HG03139 (cell line): ENCODE data around the gene MECR.
"Not testable (repeated sequence)": the region's sequence is repeated elsewhere in the genome, so short reads cannot be mapped to it uniquely, and the experiment has no call there.

Experiments
- ATAC-seq: cut with Tn5 transposase; IDR thresholded peaks from one replicate; pipeline ENCODE4 v1.9.1; 2021; ENCODE audit not compliant: unreplicated experiment

The MECR gene

DNA sequence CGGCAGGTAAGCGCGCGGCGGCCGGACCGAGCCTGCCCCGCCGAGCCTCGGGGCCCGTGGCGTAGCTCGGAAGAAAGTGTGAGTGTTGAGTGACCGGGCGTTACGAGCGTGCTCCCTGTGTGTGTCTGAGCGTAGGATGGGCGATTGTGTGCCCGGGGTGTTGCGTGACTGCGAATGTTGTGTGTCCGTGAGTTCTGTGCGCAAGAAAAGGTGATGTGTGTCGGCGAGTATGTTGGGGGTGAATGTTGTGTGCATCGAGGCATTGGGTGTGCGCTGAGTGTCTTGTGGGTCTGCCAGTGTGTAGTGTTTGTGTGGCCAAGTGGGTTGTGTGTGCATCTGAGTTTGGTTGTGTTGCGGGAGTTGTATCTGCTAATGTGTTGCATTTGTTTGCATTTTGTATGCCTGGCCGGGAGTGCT is 6.0 kb upstream of the MECR start:
- no peak for ATAC-seq

DNA sequence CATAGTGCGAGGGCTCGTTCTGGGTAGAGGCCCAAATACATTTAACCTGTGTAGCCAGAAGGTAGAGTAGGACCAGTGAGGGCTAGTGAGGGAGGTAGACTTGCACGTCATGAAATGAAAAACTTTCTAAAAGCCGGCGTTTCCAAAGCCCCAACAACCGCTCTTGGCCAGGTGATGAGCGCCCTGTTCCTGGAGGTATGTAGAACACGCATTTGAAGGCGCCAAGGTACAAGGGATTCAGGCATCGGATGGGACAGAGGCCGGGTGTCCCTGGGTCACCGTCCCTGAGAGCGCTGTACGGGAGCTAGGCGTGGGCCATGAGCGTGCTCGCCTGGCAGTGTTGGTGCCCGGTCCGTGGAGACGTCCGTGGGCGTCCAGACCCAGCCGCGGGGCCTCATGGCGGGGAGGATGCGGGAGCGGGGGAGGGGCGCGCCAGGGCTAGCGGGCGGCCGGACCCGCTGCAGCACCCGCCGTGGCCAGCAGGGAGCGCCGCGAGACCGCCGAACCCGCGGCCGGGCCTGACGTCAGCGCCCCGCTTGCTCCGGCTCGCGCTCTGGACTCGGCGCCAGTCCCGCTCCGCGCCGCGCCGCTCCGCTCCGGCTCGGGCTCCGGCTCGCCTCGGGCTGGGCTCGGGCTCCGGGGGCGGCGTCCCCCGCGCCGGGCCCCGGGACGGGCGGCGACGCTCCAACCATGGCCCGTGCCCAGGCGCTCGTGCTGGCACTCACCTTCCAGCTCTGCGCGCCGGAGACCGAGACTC is 5.4 kb upstream of the MECR start, which contains the start of gene PTPRU:
PTPRU (plus strand) TSS at position 568 of the 757 bp plus-strand sequence; CDS start at position 691, 123 bp downstream.
- ATAC-seq = peak; percentile 76

DNA sequence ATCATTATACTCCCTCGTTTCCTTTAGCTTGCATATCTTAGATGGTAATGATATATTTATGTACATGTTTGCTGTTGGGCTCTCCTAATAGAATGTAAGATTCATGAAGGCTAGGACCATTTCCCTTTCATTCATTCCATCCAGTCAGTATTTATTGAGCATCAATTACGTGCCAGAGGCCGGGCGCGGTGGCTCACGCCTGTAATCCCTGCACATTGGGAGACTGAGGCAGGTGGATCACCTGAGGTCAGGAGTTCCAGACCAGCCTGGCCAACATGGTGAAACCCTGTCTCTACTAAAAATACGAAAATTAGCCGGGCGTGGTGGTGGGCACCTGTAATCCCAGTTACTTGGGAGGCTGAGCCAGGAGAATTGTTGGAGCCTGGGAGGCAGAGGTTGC is 4.1 kb upstream of the MECR start:
- not testable (repeated sequence) for ATAC-seq

DNA sequence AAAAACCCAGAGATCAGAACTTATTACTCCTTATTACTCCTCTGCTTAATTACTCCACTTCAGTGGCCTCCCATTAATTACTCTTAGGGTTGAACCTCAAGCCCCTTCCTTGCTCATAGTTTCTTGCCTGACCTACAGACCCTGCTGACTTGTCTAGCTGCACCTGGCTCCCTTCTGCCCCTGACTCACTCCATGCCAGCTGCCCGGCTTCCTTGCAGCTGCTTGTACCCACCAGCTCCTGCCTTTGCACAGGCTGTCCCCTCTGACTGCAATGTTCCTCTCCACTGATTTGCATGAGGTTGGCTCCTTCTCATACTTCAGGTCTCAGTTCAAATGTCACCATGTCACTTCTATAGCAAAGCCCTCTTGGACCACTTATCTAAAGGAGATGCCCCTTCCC is 3.7 kb upstream of the MECR start:
- ATAC-seq = no peak

- ATAC-seq = no peak
These were observed 3.0 kb upstream of the MECR start for GRCh38 chr1:29233693-29234092.

- ATAC-seq = no peak
These were observed 1.7 kb upstream of the MECR start for GRCh38 chr1:29232387-29232786.

DNA sequence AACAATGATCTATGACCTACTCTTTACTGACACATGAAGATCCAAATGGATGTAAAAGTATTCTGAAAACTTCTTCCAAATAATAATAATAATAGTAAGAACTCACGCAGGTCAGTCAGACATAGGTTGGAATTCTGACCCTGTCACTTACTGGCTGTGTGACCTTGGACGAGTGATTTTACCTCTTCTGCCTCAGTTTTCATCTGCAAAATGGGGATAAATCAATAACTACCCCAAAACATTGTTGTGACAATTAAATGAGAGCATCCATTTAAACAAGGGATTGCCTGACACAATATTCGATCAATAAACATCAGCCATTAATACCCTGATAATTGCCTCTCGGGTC is 556 bp downstream of the MECR start:
- ATAC-seq = no peak

DNA sequence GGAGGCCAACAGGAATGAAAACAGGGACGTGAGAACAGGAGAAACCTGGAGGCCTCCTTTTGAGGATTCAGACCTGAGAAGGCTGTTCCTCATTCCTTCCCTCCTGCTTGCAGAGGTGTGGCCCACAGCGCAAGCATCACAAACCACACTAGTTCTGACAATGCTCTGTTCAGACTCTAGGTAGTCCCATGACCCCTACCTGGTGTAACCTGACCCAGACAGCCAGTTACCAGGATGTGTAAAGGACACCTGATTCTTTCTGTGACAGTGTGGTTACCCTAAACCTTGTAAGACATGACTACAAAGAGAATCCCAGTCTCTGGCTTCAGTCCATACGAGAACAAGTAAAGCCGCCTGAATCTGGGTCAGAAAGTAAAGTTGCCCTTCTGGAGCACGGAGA is 3.2 kb downstream of the MECR start:
- ATAC-seq = no peak

DNA sequence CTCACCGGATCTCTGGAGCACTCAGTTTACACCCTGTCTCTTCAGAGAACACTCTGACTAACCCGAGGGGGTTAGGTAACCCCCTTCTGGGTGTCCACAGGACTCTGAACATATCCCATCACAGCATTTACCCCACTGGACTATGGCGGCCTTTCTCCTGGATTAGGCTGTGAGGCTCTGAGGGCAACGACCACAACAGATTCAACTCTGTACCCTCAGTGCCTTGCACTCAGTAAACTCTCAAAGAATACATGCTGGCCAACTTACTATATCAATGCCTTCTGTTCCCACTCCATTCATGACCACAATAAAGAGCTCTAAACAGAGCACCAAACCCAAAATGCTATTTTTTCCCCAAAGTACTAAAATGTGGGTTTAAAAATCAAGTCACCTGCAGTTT is 5.4 kb downstream of the MECR start:
- no peak for ATAC-seq

DNA sequence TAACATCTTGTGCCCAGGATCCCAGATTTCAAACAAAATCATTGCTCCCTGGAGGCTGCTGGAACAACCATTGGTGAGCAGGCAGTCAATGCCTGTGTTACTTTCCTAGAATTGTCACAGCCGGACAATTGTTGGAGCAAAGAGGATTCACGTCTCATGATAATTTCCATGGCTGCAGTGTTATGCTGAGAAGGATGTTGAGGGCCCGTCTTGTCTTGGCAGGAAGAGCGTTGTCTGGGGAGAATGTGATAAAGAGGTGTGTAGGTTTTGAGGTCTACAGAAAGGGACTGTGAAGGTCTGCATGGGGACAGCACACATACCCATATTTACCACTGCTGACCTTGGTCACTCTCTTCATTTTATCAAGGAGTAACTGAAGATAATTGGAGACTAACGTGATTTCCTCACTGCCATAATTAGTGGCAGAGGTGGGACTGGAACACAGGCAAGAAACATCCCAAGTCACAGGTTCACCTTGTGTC is 6.3 kb downstream of the MECR start:
- ATAC-seq = no peak

- no peak for ATAC-seq
These were observed 7.2 kb downstream of the MECR start for GRCh38 chr1:29223521-29223920.

GRCh38 chr1:29222686-29223085 is 8.0 kb downstream of the MECR start:
- no peak for ATAC-seq

DNA sequence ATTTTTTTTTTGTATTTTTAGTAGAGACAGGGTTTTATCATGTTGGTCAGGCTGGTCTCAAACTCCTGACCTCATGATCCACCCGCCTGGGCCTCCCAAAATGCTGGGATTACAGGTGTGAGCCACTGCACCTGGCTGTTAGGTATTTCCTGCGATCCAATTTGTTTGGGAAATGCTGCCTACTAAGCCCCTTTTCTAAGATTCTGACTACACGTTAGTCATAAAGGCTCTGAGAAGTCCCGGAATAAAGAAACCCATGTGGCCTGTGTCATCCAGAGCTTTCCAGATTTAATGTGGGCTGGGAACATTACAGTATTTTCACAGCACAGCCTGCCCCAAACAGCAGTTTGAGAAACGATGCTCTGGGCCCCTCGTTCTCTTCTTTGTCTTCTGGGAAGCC is 8.5 kb downstream of the MECR start:
- not testable (repeated sequence) for ATAC-seq

DNA sequence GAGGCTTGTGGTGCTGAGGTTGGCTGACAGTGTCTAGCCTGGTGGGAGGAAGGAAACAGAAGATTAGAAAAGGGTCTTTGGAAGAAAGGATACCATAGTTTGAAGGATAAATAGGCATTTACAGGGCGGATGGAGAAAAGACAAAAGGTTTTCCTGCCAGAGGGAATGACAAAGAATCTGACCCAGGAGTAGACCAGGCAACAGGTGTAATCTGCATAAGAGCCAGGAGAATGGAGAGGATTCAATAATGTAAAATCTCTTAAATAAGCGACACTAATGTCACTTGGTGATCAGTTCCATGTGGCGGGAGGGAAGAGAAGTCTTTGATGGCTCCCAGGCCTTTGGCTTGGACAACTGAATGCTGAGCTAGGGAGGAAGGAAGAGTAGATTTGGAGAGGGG is 9.4 kb downstream of the MECR start:
- no peak for ATAC-seq

GRCh38 chr1:29218223-29218622 is 12.5 kb downstream of the MECR start:
- ATAC-seq = no peak

GRCh38 chr1:29217633-29218032 is 13.1 kb downstream of the MECR start:
- no peak for ATAC-seq

GRCh38 chr1:29213055-29213454 is 17.7 kb downstream of the MECR start:
- ATAC-seq = no peak

GRCh38 chr1:29211086-29212030 is 19.4 kb downstream of the MECR start:
- no peak for ATAC-seq

- no peak for ATAC-seq
These were observed 20.3 kb downstream of the MECR start for GRCh38 chr1:29210278-29211085.

DNA sequence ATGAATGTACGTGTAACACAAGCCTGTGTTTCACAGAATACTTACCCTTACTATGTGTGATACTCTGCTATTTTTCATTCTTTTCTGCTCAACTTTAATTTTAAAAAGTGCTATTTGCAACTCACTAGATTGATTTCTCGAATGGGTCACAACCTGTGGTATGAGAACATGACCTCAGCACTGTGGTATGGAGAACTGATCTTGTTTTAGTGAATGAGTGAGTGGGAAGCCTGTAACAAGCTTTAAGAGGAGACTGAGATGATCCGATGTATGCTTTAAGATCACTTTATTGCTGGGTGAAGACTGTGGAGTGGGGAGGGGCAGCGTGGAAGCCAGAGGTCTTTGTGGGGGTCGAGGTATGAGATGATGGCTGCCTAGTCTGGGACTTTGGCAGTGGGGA is 21.6 kb downstream of the MECR start:
- no peak for ATAC-seq

- ATAC-seq = no peak
These were observed 22.3 kb downstream of the MECR start for GRCh38 chr1:29208442-29208841.
